Transverse colon (tissue), 4 donors: ENCODE results near the gene RAPGEF4.

Experiments
- CTCF ChIP-seq, 5 experiments: fragments of 200-600 bp in 3 of 5; fragments of 450-650 bp in 2 of 5; sonication (generic) in 3 of 5; IDR thresholded peaks; 1 replicate in 2 of 5; 2 replicates in 3 of 5; pipeline ENCODE4 v1.5.1; 2016 to 2017; ENCODE audit warnings: antibody characterized with exemption in 5 of 5, inconsistent platforms in 3 of 5, mild to moderate bottlenecking in 2 of 5, moderate library complexity in 1 of 5
- EP300 ChIP-seq: sonication (generic); formaldehyde crosslinking; IDR thresholded peaks from one replicate; pipeline ENCODE4 v1.6.1; 2017; ENCODE audit warnings: antibody characterized with exemption, low read depth
- POLR2A ChIP-seq: fragments of 450-650 bp; IDR thresholded peaks from one replicate; pipeline ENCODE4 v1.6.1; 2016; ENCODE audit warnings: antibody characterized with exemption, mild to moderate bottlenecking, moderate library complexity
- POLR2AphosphoS5 ChIP-seq, 3 donors: sonication (generic); formaldehyde crosslinking; IDR thresholded peaks; one replicate each; pipeline ENCODE4 v1.6.1; 2016; ENCODE audit warnings: antibody characterized with exemption in 3 of 3

GRCh38 chr2:172788871-172789270 is 53.2 kb downstream of the RAPGEF4 start:
- TF ChIP-seq POLR2A, result no peak
- TF ChIP-seq CTCF (IDR thresholded peaks at IDR 0.05), result no peak
- TF ChIP-seq EP300, result no peak
- no peak for TF ChIP-seq POLR2AphosphoS5 (IDR thresholded peaks at IDR 0.05)
